ENCODE data around the gene UNG. TPM values are rescaled to one million over a fixed set of nuclear protein-coding genes. Genes with fewer than 3 reads are reported as not detected.

Gene UNG
- total RNA-seq, 1 experiment from 2014 or later, result 82.3 TPM

GRCh38 chr12:109069307-109070271, 27.8 kb upstream of the UNG start:
- H3K9me3 ChIP-seq (replicated peaks), result no peaks in the 10 kb centered on the region
- no peak for DNase-seq
- H3K4me1 ChIP-seq, result no peaks in the 10 kb centered on the region
- H3K36me3 ChIP-seq, result peaks cover 7% of the 10 kb centered on the region; the same call in 1 of the 2 replicates
- H3K27ac ChIP-seq, result no peak overlapping the region
- no peak overlapping the region for H3K4me3 ChIP-seq
- H3K27me3 ChIP-seq, result no peaks in the 10 kb centered on the region

GRCh38 chr12:109074866-109075265, 22.5 kb upstream of the UNG start:
- no peak for DNase-seq
- H3K27me3 ChIP-seq, result no peaks in the 10 kb centered on the region
- 0 out of 2 replicates have a peak, but pooled peaks cover 4% of the 10 kb centered on the region for H3K9me3 ChIP-seq (replicated peaks)
- no peak overlapping the region for H3K4me3 ChIP-seq
- H3K36me3 ChIP-seq, result peaks cover 14% of the 10 kb centered on the region
- no peaks in the 10 kb centered on the region for H3K4me1 ChIP-seq
- no peak overlapping the region for H3K27ac ChIP-seq

GRCh38 chr12:109082751-109083150, 14.6 kb upstream of the UNG start:
- peaks cover 17% of the 10 kb centered on the region for H3K36me3 ChIP-seq
- H3K9me3 ChIP-seq (replicated peaks), result 0 out of 2 replicates have a peak, but pooled peaks cover 4% of the 10 kb centered on the region
- no peak overlapping the region for H3K4me3 ChIP-seq
- H3K27me3 ChIP-seq, result no peaks in the 10 kb centered on the region
- H3K4me1 ChIP-seq, result no peaks in the 10 kb centered on the region
- H3K27ac ChIP-seq, result no peak overlapping the region
- no peak for DNase-seq

- Histone ChIP-seq H3K27ac (no peak overlapping the region), H3K36me3 (peaks cover 18% of the 10 kb centered on the region; the same call in 1 of the 2 replicates), H3K9me3 (replicated peaks) (no peaks in the 10 kb centered on the region), H3K4me3 (no peak overlapping the region), H3K4me1 (no peaks in the 10 kb centered on the region), H3K27me3 (no peaks in the 10 kb centered on the region)
- DNase-seq, result no peak
Observed at GRCh38 chr12:109084425-109084824, 13.0 kb upstream of the UNG start.

GRCh38 chr12:109085590-109085989, 11.8 kb upstream of the UNG start:
- DNase-seq, result no peak
- Histone ChIP-seq H3K36me3 (peaks cover 18% of the 10 kb centered on the region; the same call in 1 of the 2 replicates), H3K4me1 (no peaks in the 10 kb centered on the region), H3K4me3 (no peak overlapping the region), H3K27me3 (no peaks in the 10 kb centered on the region), H3K9me3 (replicated peaks) (no peaks in the 10 kb centered on the region), H3K27ac (no peak overlapping the region)

GRCh38 chr12:109087250-109087649, 10.1 kb upstream of the UNG start:
- no peak overlapping the region for H3K27ac ChIP-seq
- H3K4me1 ChIP-seq, result peaks cover under 1% of the 10 kb centered on the region; the same call in 1 of the 2 replicates
- no peaks in the 10 kb centered on the region for H3K9me3 ChIP-seq (replicated peaks)
- no peak overlapping the region for H3K4me3 ChIP-seq
- H3K27me3 ChIP-seq, result no peaks in the 10 kb centered on the region
- no peak for DNase-seq
- peaks cover 18% of the 10 kb centered on the region; the same call in 1 of the 2 replicates for H3K36me3 ChIP-seq

- Histone ChIP-seq H3K27me3 (no peaks in the 10 kb centered on the region), H3K4me1 (peaks cover 8% of the 10 kb centered on the region; the same call in 1 of the 2 replicates), H3K27ac (no peak overlapping the region), H3K36me3 (peaks cover 14% of the 10 kb centered on the region; the same call in 1 of the 2 replicates), H3K9me3 (replicated peaks) (no peaks in the 10 kb centered on the region), H3K4me3 (no peak overlapping the region)
- no peak for DNase-seq
Observed at GRCh38 chr12:109088818-109089217, 8.6 kb upstream of the UNG start.

GRCh38 chr12:109089683-109090082, 7.7 kb upstream of the UNG start:
- H3K36me3 ChIP-seq, result peaks cover 14% of the 10 kb centered on the region; the same call in 1 of the 2 replicates
- H3K27me3 ChIP-seq, result no peaks in the 10 kb centered on the region
- H3K9me3 ChIP-seq (replicated peaks), result no peaks in the 10 kb centered on the region
- no peak overlapping the region for H3K27ac ChIP-seq
- peaks cover 8% of the 10 kb centered on the region; the same call in 1 of the 2 replicates for H3K4me1 ChIP-seq
- no peak overlapping the region for H3K4me3 ChIP-seq
- DNase-seq, result no peak

GRCh38 chr12:109092497-109093021, 4.8 kb upstream of the UNG start:
- H3K4me1 ChIP-seq, result peaks cover 8% of the 10 kb centered on the region; the same call in 1 of the 2 replicates

GRCh38 chr12:109093022-109093918, 4.1 kb upstream of the UNG start, which contains the start of gene ALKBH2:
ALKBH2 (minus strand) TSS chr12:109093472; CDS start chr12:109092786, 686 bp downstream.
- Histone ChIP-seq H3K4me3 (peak within 1 kb of the TSS; percentile 58), H3K9me3 (replicated peaks) (no peaks in the 10 kb centered on the region), H3K27me3 (no peaks in the 10 kb centered on the region), H3K4me1 (peaks cover 8% of the 10 kb centered on the region; the same call in 1 of the 2 replicates), H3K27ac (peak within 1 kb of the TSS; percentile 27), H3K36me3 (no peaks in the 10 kb centered on the region)
- DNase-seq, result peak; percentile 89 to 92

More at GRCh38 chr12:109092497-109093021, 4.8 kb upstream of the UNG start:
- peak overlapping the region; percentile 58 for H3K4me3 ChIP-seq
- H3K36me3 ChIP-seq, result peaks cover 7% of the 10 kb centered on the region; the same call in 1 of the 2 replicates
- no peak overlapping the region; the same call in 1 of the 2 replicates for H3K27ac ChIP-seq
- H3K27me3 ChIP-seq, result no peaks in the 10 kb centered on the region
- no peaks in the 10 kb centered on the region for H3K9me3 ChIP-seq (replicated peaks)
- DNase-seq, result no peak

GRCh38 chr12:109097140-109097434, 310 bp upstream of the UNG start:
- Histone ChIP-seq H3K9me3 (replicated peaks) (no peaks in the 10 kb centered on the region), H3K4me1 (peaks cover 8% of the 10 kb centered on the region; the same call in 1 of the 2 replicates), H3K27me3 (no peaks in the 10 kb centered on the region), H3K4me3 (peak overlapping the region; percentile 91), H3K36me3 (peaks cover 32% of the 10 kb centered on the region), H3K27ac (peak overlapping the region; percentile 97; the same call in 1 of the 2 replicates)
- DNase-seq, result no peak

GRCh38 chr12:109098183-109098604, 797 bp downstream of the UNG start:
- H3K9me3 ChIP-seq (replicated peaks), result no peaks in the 10 kb centered on the region
- H3K36me3 ChIP-seq, result peaks cover 38% of the 10 kb centered on the region
- DNase-seq, result no peak
- H3K4me3 ChIP-seq, result peak overlapping the region; percentile 91
- no peaks in the 10 kb centered on the region for H3K4me1 ChIP-seq
- H3K27ac ChIP-seq, result peak overlapping the region; percentile 97
- no peaks in the 10 kb centered on the region for H3K27me3 ChIP-seq

- Histone ChIP-seq H3K9me3 (replicated peaks) (no peaks in the 10 kb centered on the region), H3K36me3 (peaks cover 41% of the 10 kb centered on the region), H3K4me3 (peak overlapping the region; percentile 91), H3K27ac (peak overlapping the region; percentile 97), H3K27me3 (no peaks in the 10 kb centered on the region), H3K4me1 (no peaks in the 10 kb centered on the region)
- no peak for DNase-seq
Observed at GRCh38 chr12:109098651-109099050, 1.3 kb downstream of the UNG start.

GRCh38 chr12:109099431-109100020, 2.1 kb downstream of the UNG start:
- peaks cover 47% of the 10 kb centered on the region for H3K36me3 ChIP-seq
- H3K27me3 ChIP-seq, result no peaks in the 10 kb centered on the region
- no peaks in the 10 kb centered on the region for H3K4me1 ChIP-seq

More at GRCh38 chr12:109099431-109100020, 2.1 kb downstream of the UNG start:
- Histone ChIP-seq H3K27ac (no peak overlapping the region), H3K4me3 (no peak overlapping the region), H3K9me3 (replicated peaks) (no peaks in the 10 kb centered on the region)
- no peak for DNase-seq
